ENCODE measurements around the gene SDF2L1.
"Not testable (repeated sequence)": the region's sequence is repeated elsewhere in the genome, so short reads cannot be mapped to it uniquely, and the experiment has no call there.

Gene SDF2L1

GRCh38 chr22:21637450-21637849 is 4.7 kb upstream of the SDF2L1 start:
- not testable (repeated sequence) for DNase-seq

DNA sequence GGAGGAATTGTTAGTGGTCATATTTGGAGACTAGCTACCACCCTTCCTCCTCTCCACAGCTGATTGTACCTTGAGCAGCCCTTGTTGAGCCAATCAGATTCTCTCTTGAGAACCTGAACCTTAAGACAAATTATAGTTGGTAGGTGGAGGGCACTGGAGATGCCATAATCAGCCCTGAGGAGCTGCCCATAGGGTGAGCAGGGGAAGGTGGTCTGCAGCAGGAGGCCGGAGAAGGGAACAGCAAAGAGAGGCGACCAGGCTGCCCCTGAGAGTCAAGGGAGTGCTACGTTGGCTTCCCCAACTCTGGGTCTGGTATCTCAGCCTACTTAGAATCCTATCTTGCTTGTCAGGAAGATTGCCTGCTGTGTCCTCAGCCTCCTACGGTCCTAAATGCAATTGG is 2.7 kb upstream of the SDF2L1 start:
- no peak for DNase-seq

DNA sequence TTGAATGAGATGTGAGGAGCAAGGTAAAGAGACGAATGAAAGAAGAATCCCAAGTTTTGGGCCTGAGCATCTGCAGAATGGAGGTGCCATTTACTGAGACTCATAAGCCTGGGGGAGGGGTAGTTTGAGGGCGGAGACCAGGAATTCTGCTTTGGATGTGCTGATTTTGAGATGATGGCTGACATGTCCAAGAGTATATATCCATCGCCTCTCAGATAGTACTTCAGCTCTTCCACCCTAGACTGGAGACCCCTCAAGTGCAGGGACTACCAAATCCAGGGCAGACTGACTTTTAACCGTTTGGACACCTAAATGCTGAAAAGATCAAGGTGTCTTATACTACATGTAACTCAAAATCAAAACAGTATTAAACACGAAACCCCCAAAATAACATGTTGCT is 1.3 kb upstream of the SDF2L1 start:
- no peak for DNase-seq

DNA sequence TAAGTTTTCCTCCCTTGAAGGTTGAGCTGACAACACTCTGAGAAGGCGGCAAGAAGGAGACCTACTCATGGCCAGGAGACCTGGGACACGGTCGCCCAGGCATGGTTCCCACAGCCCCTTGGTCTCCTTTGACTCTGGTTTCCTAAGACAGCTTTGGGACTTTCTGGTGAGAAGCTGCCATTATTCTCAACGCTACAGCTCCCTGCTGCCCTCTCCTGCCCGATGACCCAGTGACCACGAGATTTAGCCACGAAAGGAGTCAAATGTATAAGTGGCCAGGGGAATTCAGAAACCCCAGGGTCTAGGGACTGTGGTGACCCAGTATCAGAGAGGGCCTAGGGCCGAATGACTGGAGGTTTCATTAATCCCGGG is 699 bp upstream of the SDF2L1 start:
- no peak for DNase-seq

DNA sequence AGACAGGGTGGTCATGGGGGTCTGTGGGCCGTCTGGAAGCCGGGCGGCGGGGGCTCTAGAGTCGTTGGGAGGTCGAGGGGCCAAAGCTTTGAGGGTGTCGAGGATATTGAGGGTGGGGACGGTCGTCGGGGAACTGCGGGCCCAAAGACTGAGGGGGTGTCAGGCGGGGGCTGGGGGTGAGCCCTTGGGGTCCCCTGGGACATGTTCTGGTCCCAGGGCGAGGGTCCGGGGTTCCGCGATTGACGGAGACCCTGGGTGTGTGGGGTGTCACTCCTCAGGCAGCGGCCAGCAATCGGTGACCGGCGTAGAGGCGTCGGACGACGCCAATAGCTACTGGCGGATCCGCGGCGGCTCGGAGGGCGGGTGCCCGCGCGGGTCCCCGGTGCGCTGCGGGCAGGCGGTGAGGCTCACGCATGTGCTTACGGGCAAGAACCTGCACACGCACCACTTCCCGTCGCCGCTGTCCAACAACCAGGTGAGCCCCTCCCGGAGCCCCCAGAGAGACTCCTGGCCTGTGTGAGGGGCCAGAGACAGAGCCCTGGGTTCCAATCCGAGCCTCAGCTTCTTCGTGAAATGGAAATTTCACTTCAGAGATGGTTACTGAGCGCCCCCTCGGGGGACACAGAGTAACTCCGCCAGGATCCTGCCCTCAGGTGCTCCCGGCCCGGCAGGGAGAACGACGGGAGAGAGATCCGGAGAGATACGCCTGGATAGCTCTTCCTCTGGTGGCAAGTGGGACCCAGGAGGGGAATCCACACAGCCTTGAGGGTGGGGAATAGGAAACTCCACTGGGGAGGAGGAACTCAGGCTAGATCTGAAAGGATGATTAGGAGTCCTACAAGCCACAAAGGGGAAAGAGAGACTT is 714 bp downstream of the SDF2L1 start:
- peak; percentile 57 for DNase-seq

GRCh38 chr22:21643533-21644357 is 1.6 kb downstream of the SDF2L1 start:
- DNase-seq: no peak

GRCh38 chr22:21645513-21645912 is 3.4 kb downstream of the SDF2L1 start:
- DNase-seq: not testable (repeated sequence)

GRCh38 chr22:21646608-21647590 is 4.8 kb downstream of the SDF2L1 start:
- DNase-seq: peak; percentile 94

DNA sequence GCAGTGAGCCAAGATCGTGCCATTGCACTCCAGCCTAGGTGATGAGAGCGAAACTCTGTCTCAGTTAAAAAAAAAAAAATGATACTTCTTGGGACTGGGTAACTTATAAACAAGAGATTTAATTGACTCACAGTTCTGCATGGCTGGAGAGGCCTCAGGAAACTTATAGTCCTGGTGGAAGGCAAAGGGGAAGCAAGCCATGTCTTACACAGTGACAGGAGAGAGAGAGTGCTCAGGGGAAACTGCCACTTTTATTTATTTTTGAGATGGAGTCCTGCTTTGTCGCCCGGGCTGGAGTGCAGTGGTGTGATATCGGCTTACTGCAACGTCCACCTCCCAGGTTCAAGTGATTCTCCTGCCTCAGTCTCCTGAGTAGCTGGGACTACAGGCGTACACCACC is 8.2 kb downstream of the SDF2L1 start:
- DNase-seq: no peak

- peak; percentile 48 for DNase-seq
These were observed 8.9 kb downstream of the SDF2L1 start for GRCh38 chr22:21650823-21651520.

DNA sequence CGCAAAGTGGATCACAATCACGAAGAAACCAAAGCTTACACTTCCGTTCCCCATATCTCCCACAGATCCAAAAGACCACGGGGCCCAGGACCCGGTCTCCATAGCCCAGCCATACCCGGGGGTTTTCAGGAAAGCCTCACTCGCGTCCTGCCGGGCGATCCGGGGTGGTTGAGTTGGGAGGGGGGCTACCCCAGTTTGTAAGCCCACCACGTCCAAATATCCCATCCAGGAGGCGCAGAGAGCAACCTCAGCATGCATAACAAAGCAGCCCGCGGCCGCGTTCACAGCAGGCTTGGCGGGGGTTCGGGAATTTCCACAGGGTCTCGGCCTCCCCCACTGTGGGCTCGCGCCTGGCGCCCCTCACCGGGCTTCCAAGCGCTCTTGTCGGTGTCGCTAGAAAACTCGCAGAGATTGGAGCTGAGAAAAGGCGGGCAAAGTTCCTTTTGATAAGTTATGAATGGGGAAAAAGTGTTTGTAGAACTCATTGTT is 9.5 kb downstream of the SDF2L1 start:
- DNase-seq: no peak

DNA sequence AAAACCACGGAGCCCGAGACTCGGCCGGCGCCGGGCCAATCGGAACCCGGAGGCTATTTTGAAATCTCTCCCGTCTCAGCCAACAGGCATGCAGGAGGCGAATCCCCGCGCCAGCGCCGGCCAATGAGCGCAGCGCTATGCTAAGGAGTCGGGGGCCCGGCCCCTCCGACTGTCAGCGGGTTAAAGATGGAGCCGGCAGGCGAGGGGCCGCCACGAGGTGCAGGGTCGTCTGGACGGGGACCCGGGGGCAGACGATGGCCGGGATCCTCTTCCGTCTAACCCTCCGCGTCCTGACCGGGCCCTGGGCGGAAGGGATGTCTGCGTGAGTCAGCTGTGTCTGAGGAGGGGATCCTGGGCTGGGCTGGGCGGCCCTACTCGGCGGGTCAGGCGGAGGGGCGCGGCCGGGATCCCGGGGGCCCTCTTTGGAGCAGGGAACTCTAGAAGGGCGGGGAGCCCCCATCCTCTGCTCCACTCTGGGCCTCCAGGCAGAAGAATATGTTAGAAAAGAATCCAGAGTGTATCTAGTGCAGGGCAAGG is 10.0 kb downstream of the SDF2L1 start:
- DNase-seq: peak; percentile 92

- no peak for DNase-seq
These were observed 10.7 kb downstream of the SDF2L1 start for GRCh38 chr22:21652547-21653545.

DNA sequence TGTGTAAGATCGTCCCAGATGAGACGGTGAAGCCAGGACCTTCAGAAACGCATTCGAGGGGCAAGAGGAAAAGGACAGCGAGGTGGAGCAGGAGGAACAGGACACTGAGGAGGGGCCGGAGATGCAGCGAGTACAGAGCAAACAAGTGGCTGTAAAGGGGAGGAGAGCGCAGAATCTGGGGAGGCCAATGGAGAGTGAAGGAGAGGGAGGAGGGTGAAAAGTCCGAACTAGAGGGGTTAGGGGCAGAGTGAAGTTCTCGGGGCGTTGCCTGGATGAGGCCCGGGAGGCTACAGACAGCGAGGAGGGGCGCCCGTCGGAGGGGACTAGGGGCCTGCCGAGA is 14.9 kb downstream of the SDF2L1 start:
- no peak for DNase-seq

DNA sequence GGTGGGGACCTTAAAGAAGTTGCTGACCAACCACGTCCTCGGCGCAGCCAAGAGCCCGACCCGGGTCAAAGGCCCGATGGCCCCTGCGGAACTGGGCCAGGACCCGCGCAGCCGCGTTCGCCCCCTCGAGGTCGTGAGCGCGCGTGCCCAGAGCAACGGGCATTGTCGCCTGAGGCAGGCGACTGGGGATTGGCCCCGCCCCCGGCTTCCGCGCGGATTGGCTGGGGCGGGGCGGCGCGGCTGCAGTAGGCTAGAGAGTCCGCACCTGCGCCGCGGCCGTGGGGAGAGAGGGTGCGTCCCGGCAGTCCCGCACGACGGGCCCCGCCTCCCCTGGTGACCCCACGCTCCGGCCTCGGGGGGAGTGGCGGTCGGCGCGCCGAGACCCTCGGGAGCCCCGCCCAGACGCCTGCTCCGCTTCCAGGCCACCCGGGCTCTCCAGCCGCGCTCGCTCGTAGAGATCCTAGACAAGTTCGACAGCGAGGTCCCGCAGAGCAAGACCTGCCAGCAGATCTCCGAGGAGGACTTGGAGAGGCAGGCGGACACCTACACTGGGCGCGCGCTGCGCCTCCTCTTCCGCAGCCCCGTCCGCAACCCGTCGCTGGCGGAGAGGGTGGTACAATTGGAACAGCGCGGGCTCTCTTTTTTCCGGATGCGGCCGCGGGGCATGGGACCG is 15.4 kb downstream of the SDF2L1 start:
- peak; percentile 52 for DNase-seq

DNA sequence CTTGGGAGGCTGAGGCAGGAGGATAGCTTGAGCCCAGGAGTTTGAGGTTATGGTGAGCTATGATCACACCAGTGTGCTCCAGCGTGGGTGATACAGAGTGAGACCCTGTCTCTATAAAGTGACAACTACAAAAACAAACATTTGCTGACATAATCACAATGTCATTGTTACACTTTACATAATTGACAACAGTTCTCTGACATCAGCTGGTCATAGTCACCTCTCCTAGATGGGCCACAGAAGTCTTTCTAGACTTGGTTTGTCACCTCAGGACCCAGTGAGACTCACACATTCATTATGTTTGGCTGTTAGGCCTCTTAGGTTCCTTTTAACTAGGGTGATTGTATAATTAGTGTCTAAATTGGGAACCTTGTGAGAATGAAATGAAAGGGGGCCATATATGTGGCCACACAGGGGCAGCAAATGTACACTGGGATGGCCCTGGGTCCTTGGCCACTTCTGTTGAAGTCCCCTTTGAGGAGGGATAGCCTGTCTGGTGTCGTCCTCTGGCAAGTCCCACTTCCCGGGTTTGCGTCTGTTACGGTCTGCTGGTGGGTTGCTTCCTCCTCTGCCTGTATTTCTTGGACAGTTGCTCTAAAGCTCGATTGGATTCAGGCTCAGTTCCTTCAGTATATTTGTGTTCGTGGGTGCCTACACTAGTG is 17.9 kb downstream of the SDF2L1 start:
- DNase-seq: no peak

DNA sequence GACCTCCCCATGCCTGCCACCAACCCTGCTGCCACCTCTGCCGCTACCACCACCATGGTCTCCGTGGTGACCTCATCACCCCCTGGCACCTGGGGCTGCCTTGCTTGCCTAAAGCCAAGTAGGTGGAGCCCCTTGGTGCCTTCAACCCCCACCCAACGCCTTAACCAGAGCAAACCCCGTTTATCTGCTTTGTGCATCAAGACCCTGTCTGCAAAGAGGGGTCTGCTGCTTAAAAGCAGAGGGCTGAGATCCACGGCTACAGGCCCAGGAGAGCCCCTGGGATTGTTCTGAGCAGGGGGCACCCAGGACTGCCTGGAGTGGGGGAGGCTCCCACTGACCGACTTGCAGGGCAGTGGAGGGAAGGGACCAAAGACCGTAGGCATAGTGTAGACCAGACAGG is 18.8 kb downstream of the SDF2L1 start:
- DNase-seq: no peak

- no peak for DNase-seq
These were observed 19.9 kb downstream of the SDF2L1 start for GRCh38 chr22:21661991-21662390.

DNA sequence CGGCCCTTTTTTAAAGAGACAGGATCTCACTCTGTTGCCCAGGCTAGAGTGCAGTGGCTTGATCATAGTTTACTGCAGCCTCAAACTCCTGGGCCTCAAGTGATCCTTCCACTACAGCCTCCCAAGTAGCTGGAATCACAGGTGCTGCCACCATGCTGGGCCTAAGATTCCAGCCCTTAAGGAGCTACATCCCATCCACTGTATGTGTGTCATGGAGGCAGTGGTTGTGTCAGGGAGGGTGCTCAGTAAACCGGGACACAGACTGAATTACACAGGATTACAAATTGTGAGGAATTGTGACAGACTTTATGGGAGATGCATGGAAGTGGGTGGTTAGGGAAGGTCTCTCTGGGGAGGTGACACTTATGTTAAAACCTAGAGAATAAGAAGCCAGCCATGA is 21.6 kb downstream of the SDF2L1 start:
- DNase-seq: no peak

All from NCI-H1694 (cell line).